HEK293 (cell line): Measurements from ENCODE around the gene PLCL2.

Experiments
- CTCF ChIA-PET: fragments of 350-600 bp; formaldehyde crosslinking; extraction: SDS; loops from one replicate; lab custom pipeline; 2021; ENCODE audit warnings: antibody characterized with exemption; lab: Yijun Ruan, JAX
- POLR2A ChIA-PET: fragments of 300-600 bp; formaldehyde crosslinking; extraction: SDS; loops from one replicate; lab custom pipeline; 2020; ENCODE audit warnings: antibody characterized with exemption, inconsistent platforms; lab: Yijun Ruan, JAX
- H3K27ac ChIP-seq: fragments of 200-500 bp; sonication (Bioruptor generic); 2 replicates; pipeline ENCODE4 v1.5.1; 2014; ENCODE audit warnings: low read depth, low read length, control low read depth, inconsistent platforms; ENCODE audit errors: extremely low read depth
- H3K36me3 ChIP-seq, 2 experiments: fragments of 200-500 bp in 1 of 2; sonication (Bioruptor generic) in 1 of 2; 1 replicate in 1 of 2; 2 replicates in 1 of 2; pipeline ENCODE4 v1.5.1; 2014 to 2017; ENCODE audit warnings: inconsistent platforms in 2 of 2, low read length in 2 of 2; ENCODE audit not compliant: control insufficient read depth in 2 of 2, insufficient read depth in 1 of 2
- H3K4me1 ChIP-seq: fragments of 200-500 bp; sonication (Bioruptor generic); 2 replicates; pipeline ENCODE4 v1.5.1; 2014; ENCODE audit warnings: mild to moderate bottlenecking, low read length, inconsistent platforms; ENCODE audit not compliant: control insufficient read depth, insufficient read depth
- H3K4me3 ChIP-seq: 2 replicates; pipeline ENCODE4 v1.5.1; 2011; ENCODE audit warnings: low read depth, mild to moderate bottlenecking, control low read depth, low read length, moderate library complexity
- H3K9me3 ChIP-seq: fragments of 200-500 bp; sonication (Bioruptor generic); 2 replicates; pipeline ENCODE4 v1.5.1; 2014; ENCODE audit warnings: low read depth, low read length, inconsistent platforms; ENCODE audit not compliant: control insufficient read depth, insufficient read depth
- EGR2 ChIP-seq: fragments of 450-650 bp; formaldehyde crosslinking; IDR thresholded peaks from 2 replicates; pipeline ENCODE4 v1.5.1; 2016; ENCODE audit warnings: low read depth, missing biosample characterization, missing genetic modification characterization
- GFI1B ChIP-seq: fragments of 450-650 bp; formaldehyde crosslinking; IDR thresholded peaks from 2 replicates; pipeline ENCODE4 v1.5.1; 2016; ENCODE audit warnings: missing biosample characterization, missing genetic modification characterization
- GLI4 ChIP-seq: fragments of 450-650 bp; formaldehyde crosslinking; IDR thresholded peaks from 2 replicates; pipeline ENCODE4 v1.5.1; 2016; ENCODE audit warnings: missing biosample characterization, missing genetic modification characterization
- GLIS1 ChIP-seq: fragments of 450-650 bp; formaldehyde crosslinking; IDR thresholded peaks from 2 replicates; pipeline ENCODE4 v1.5.1; 2016; ENCODE audit warnings: missing biosample characterization, missing genetic modification characterization
- HOXC10 ChIP-seq: sonication (generic); formaldehyde crosslinking; IDR thresholded peaks from 2 replicates; pipeline ENCODE4 v1.8.1; 2023; ENCODE audit warnings: mild to moderate bottlenecking, missing genetic modification reagents
- HOXD13 ChIP-seq: sonication (generic); formaldehyde crosslinking; IDR thresholded peaks from 2 replicates; pipeline ENCODE4 v1.8.0; 2022; ENCODE audit warnings: missing genetic modification reagents, borderline replicate concordance
- MYNN ChIP-seq: fragments of 450-650 bp; formaldehyde crosslinking; IDR thresholded peaks from 2 replicates; pipeline ENCODE4 v1.5.1; 2016; ENCODE audit warnings: missing biosample characterization, missing genetic modification characterization, borderline replicate concordance
- MZF1 ChIP-seq: fragments of 450-650 bp; formaldehyde crosslinking; IDR thresholded peaks from 2 replicates; pipeline ENCODE4 v1.5.1; 2017; ENCODE audit warnings: missing biosample characterization, missing genetic modification characterization, borderline replicate concordance
- OSR2 ChIP-seq: fragments of 450-650 bp; formaldehyde crosslinking; IDR thresholded peaks from 2 replicates; pipeline ENCODE4 v1.5.1; 2016; ENCODE audit warnings: missing biosample characterization, missing genetic modification characterization
- OVOL3 ChIP-seq: fragments of 450-650 bp; formaldehyde crosslinking; IDR thresholded peaks from 2 replicates; pipeline ENCODE4 v1.5.1; 2016; ENCODE audit warnings: missing biosample characterization, missing genetic modification characterization
- RBAK ChIP-seq: fragments of 450-650 bp; formaldehyde crosslinking; IDR thresholded peaks from 2 replicates; pipeline ENCODE4 v1.5.1; 2016; ENCODE audit warnings: missing biosample characterization, missing genetic modification characterization
- REPIN1 ChIP-seq: fragments of 450-650 bp; formaldehyde crosslinking; IDR thresholded peaks from 2 replicates; pipeline ENCODE4 v1.5.1; 2017; ENCODE audit warnings: missing biosample characterization, missing genetic modification characterization, low read depth
- SP3 ChIP-seq: fragments of 450-650 bp; formaldehyde crosslinking; IDR thresholded peaks from 2 replicates; pipeline ENCODE4 v1.5.1; 2016; ENCODE audit warnings: missing biosample characterization, missing genetic modification characterization
- ZBTB48 ChIP-seq: fragments of 450-650 bp; formaldehyde crosslinking; IDR thresholded peaks from 2 replicates; pipeline ENCODE4 v1.5.1; 2016; ENCODE audit warnings: missing biosample characterization, missing genetic modification characterization
- ZFP37 ChIP-seq: fragments of 450-650 bp; formaldehyde crosslinking; IDR thresholded peaks from 2 replicates; pipeline ENCODE4 v1.5.1; 2016; ENCODE audit warnings: missing biosample characterization, missing genetic modification characterization
- ZIC2 ChIP-seq: fragments of 450-650 bp; formaldehyde crosslinking; IDR thresholded peaks from 2 replicates; pipeline ENCODE4 v1.5.1; 2016; ENCODE audit warnings: missing biosample characterization, missing genetic modification characterization
- ZNF114 ChIP-seq: fragments of 450-650 bp; formaldehyde crosslinking; IDR thresholded peaks from 2 replicates; pipeline ENCODE4 v1.5.0; 2017; ENCODE audit warnings: missing biosample characterization, missing genetic modification characterization
- ZNF133 ChIP-seq: fragments of 450-650 bp; formaldehyde crosslinking; IDR thresholded peaks from 2 replicates; pipeline ENCODE4 v1.5.1; 2016; ENCODE audit warnings: missing biosample characterization, missing genetic modification characterization
- ZNF146 ChIP-seq: fragments of 450-650 bp; formaldehyde crosslinking; IDR thresholded peaks from 2 replicates; pipeline ENCODE4 v1.5.1; 2016; ENCODE audit warnings: missing biosample characterization, missing genetic modification characterization
- ZNF155 ChIP-seq: fragments of 450-650 bp; formaldehyde crosslinking; IDR thresholded peaks from 2 replicates; pipeline ENCODE4 v1.5.1; 2016; ENCODE audit warnings: missing biosample characterization, missing genetic modification characterization
- ZNF157 ChIP-seq: fragments of 450-650 bp; formaldehyde crosslinking; IDR thresholded peaks from 2 replicates; pipeline ENCODE4 v1.5.1; 2016; ENCODE audit warnings: missing biosample characterization, missing genetic modification characterization
- ZNF16 ChIP-seq: fragments of 450-650 bp; formaldehyde crosslinking; IDR thresholded peaks from 2 replicates; pipeline ENCODE4 v1.5.1; 2016; ENCODE audit warnings: low read depth, missing biosample characterization, missing genetic modification characterization
- ZNF202 ChIP-seq: fragments of 450-650 bp; formaldehyde crosslinking; IDR thresholded peaks from 2 replicates; pipeline ENCODE4 v1.5.1; 2016; ENCODE audit warnings: missing biosample characterization, missing genetic modification characterization, borderline replicate concordance
- ZNF239 ChIP-seq: fragments of 450-650 bp; formaldehyde crosslinking; IDR thresholded peaks from 2 replicates; pipeline ENCODE4 v1.5.1; 2016; ENCODE audit warnings: missing biosample characterization, missing genetic modification characterization
- ZNF248 ChIP-seq: fragments of 450-650 bp; formaldehyde crosslinking; IDR thresholded peaks from 2 replicates; pipeline ENCODE4 v1.5.1; 2017; ENCODE audit warnings: missing biosample characterization, missing genetic modification characterization
- ZNF324 ChIP-seq: fragments of 450-650 bp; formaldehyde crosslinking; IDR thresholded peaks from 2 replicates; pipeline ENCODE4 v1.5.1; 2016; ENCODE audit warnings: missing biosample characterization, missing genetic modification characterization
- ZNF416 ChIP-seq: fragments of 450-650 bp; formaldehyde crosslinking; IDR thresholded peaks from 2 replicates; pipeline ENCODE4 v1.5.1; 2016; ENCODE audit warnings: missing biosample characterization, missing genetic modification characterization
- ZNF48 ChIP-seq: fragments of 450-650 bp; formaldehyde crosslinking; IDR thresholded peaks from 2 replicates; pipeline ENCODE4 v1.5.1; 2016; ENCODE audit warnings: missing biosample characterization, missing genetic modification characterization
- ZNF501 ChIP-seq: fragments of 450-650 bp; formaldehyde crosslinking; IDR thresholded peaks from 2 replicates; pipeline ENCODE4 v1.5.1; 2016; ENCODE audit warnings: missing biosample characterization, missing genetic modification characterization
- ZNF530 ChIP-seq: fragments of 450-650 bp; formaldehyde crosslinking; IDR thresholded peaks from 2 replicates; pipeline ENCODE4 v1.5.1; 2016; ENCODE audit warnings: low read depth, missing biosample characterization, missing genetic modification characterization
- ZNF548 ChIP-seq: fragments of 450-650 bp; formaldehyde crosslinking; IDR thresholded peaks from 2 replicates; pipeline ENCODE4 v1.5.1; 2016; ENCODE audit warnings: missing biosample characterization, missing genetic modification characterization
- ZNF571 ChIP-seq: fragments of 450-650 bp; formaldehyde crosslinking; IDR thresholded peaks from 2 replicates; pipeline ENCODE4 v1.5.0; 2017; ENCODE audit warnings: missing biosample characterization, missing genetic modification characterization
- ZNF776 ChIP-seq: fragments of 450-650 bp; formaldehyde crosslinking; IDR thresholded peaks from 2 replicates; pipeline ENCODE4 v1.5.0; 2017; ENCODE audit warnings: missing biosample characterization, missing genetic modification characterization, borderline replicate concordance
- TF ChIP-seq, protein P1 (sequence below): fragments of 450-650 bp; formaldehyde crosslinking; optimal IDR thresholded peaks from 2 replicates; pipeline ENCODE3; 2016; ENCODE audit warnings: missing biosample characterization, mild to moderate bottlenecking, missing genetic modification characterization

The PLCL2 gene

GRCh38 chr3:17011728-17012338, 127.1 kb downstream of the PLCL2 start:
- Histone ChIP-seq H3K36me3 (peaks cover 0 to 5% of the 10 kb centered on the region in 2 experiments; a peak in 2 of 3 replicates), H3K4me1 (0 out of 2 replicates have a peak, but pooled peaks cover 2% of the 10 kb centered on the region), H3K4me3 (no peak overlapping the region), H3K9me3 (no peaks in the 10 kb centered on the region), H3K27ac (no peak overlapping the region)
- ChIA-PET CTCF (no interaction called here), POLR2A (no interaction called here)
- no peak for TF ChIP-seq ZNF202
- no peak for TF ChIP-seq ZNF324
- TF ChIP-seq MYNN (tag by site-specific recombination), result no peak
- no peak for TF ChIP-seq SP3
- no peak for TF ChIP-seq GFI1B (tag by site-specific recombination)
- TF ChIP-seq GLI4 (tag by site-specific recombination), result no peak
- TF ChIP-seq ZNF155 (tag by site-specific recombination), result no peak
- no peak for TF ChIP-seq EGR2 (tag by site-specific recombination)
- no peak for TF ChIP-seq ZBTB48 (tag by site-specific recombination)
- no peak for TF ChIP-seq OVOL3
- TF ChIP-seq ZNF548, result no peak

DNA sequence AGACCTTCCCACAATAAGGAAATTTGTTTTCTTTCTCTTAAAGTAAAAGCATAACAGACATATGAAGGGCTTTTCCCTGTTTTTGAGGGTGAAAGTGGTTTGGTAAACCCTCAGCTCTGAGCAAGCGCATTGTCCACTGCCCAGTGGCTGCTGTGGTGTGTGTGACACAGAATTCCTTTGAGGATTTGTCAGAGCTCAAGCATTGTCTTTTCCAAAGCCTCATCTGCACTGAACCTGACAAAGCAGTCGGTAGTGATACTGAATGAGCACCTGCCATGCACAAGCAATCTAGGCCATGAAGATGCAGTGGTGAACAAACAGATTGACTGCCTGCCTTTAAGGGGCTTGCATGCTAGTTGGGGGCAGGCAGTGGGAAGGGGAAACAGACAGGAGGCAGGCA, 128.3 kb downstream of the PLCL2 start:
- no peak for TF ChIP-seq GLIS1 (tag by site-specific recombination)
- TF ChIP-seq ZNF133, result no peak
- TF ChIP-seq ZNF157 (tag by site-specific recombination), result no peak
- TF ChIP-seq ZNF530, result no peak
- TF ChIP-seq RBAK, result no peak
- TF ChIP-seq ZNF776, result no peak
- no peak for TF ChIP-seq HOXD13 (CRISPR knock-in tag)
- TF ChIP-seq ZNF501, result no peak
- TF ChIP-seq ZNF16 (tag by site-specific recombination), result no peak
- TF ChIP-seq ZIC2, result no peak
- TF ChIP-seq, protein P1, sequence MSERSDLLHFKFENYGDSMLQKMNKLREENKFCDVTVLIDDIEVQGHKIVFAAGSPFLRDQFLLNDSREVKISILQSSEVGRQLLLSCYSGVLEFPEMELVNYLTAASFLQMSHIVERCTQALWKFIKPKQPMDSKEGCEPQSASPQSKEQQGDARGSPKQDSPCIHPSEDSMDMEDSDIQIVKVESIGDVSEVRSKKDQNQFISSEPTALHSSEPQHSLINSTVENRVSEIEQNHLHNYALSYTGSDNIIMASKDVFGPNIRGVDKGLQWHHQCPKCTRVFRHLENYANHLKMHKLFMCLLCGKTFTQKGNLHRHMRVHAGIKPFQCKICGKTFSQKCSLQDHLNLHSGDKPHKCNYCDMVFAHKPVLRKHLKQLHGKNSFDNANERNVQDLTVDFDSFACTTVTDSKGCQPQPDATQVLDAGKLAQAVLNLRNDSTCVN, result no peak
- CTCF ChIA-PET, result no interaction called here
- H3K36me3 ChIP-seq, result peaks cover 0 to 5% of the 10 kb centered on the region in 2 experiments; a peak in 2 of 3 replicates

DNA sequence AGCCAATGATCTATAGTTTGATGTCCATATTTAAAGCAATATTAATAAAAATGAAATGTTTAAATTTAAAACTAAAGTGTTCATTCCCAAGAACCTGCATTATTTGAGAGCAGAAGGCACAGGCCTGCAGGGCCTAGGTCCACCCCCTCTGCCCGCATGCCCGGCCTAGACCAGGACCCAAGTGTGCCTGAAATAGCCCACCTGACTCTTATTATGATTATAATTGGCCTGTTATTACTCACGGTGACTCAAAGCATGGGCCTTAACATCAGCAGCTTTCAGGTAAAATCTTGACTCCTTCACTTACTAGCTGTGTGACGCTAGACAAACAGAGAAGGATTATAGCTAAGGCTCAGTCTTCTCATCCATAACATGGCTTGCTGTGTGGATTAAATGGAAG, 128.8 kb downstream of the PLCL2 start:
- no peak overlapping the region for H3K27ac ChIP-seq
- H3K4me1 ChIP-seq, result 0 out of 2 replicates have a peak, but pooled peaks cover 2% of the 10 kb centered on the region
- H3K4me3 ChIP-seq, result no peak overlapping the region
- H3K9me3 ChIP-seq, result no peaks in the 10 kb centered on the region
- peaks cover 0 to 5% of the 10 kb centered on the region in 2 experiments; a peak in 2 of 3 replicates for H3K36me3 ChIP-seq
- CTCF ChIA-PET, result no interaction called here
- POLR2A ChIA-PET, result interaction anchor here (0.6 kb wide), 1 partner anchor 343 kb away, joined by 3 read pairs; no protein-coding TSS in a partner anchor
- TF ChIP-seq HOXC10 (CRISPR knock-in tag), result no peak
- TF ChIP-seq ZNF571 (tag by site-specific recombination), result no peak
- no peak for TF ChIP-seq ZNF416 (tag by site-specific recombination)
- TF ChIP-seq MZF1 (tag by site-specific recombination), result no peak
- TF ChIP-seq ZFP37 (tag by site-specific recombination), result no peak
- TF ChIP-seq ZNF146 (tag by site-specific recombination), result no peak
- no peak for TF ChIP-seq ZNF248 (tag by site-specific recombination)
- no peak for TF ChIP-seq ZNF239
- TF ChIP-seq ZNF114 (tag by site-specific recombination), result no peak
- no peak for TF ChIP-seq OSR2 (tag by site-specific recombination)
- TF ChIP-seq REPIN1, result no peak
- TF ChIP-seq ZNF48, result no peak
- no peak for TF ChIP-seq OVOL3
- TF ChIP-seq GFI1B (tag by site-specific recombination), result no peak
- TF ChIP-seq GLI4 (tag by site-specific recombination), result no peak

More for the DNA sequence above, 128.3 kb downstream of the PLCL2 start:
- POLR2A ChIA-PET, result no interaction called here
- H3K4me3 ChIP-seq, result no peak overlapping the region
- no peak overlapping the region for H3K27ac ChIP-seq
- 0 out of 2 replicates have a peak, but pooled peaks cover 2% of the 10 kb centered on the region for H3K4me1 ChIP-seq
- H3K9me3 ChIP-seq, result no peaks in the 10 kb centered on the region
